Effector CD8-positive, alpha-beta T cell (primary cell): ENCODE data around the gene CTBP2.

Experiments used
- DNase-seq: peaks from one replicate; lab custom pipeline; 2025; lab: John Stamatoyannopoulos, UW

The CTBP2 gene

GRCh38 chr10:125010362-125010761, 150.0 kb downstream of the CTBP2 start:
- DNase-seq, result no peak

- DNase-seq, result no peak
Measured at GRCh38 chr10:125009661-125010161, 150.7 kb downstream of the CTBP2 start.

- DNase-seq, result no peak
Measured at GRCh38 chr10:125008689-125009638, 151.4 kb downstream of the CTBP2 start.

- DNase-seq, result no peak
Measured at GRCh38 chr10:125007436-125007835, 152.9 kb downstream of the CTBP2 start.

- no peak for DNase-seq
Measured at GRCh38 chr10:125006921-125007426, 153.4 kb downstream of the CTBP2 start.

GRCh38 chr10:125006188-125006680, 154.1 kb downstream of the CTBP2 start:
- DNase-seq, result no peak

GRCh38 chr10:125005312-125006187, 154.8 kb downstream of the CTBP2 start:
- DNase-seq, result no peak

GRCh38 chr10:125004571-125005311, 155.6 kb downstream of the CTBP2 start:
- DNase-seq, result no peak

GRCh38 chr10:125003901-125004467, 156.4 kb downstream of the CTBP2 start:
- DNase-seq, result no peak

GRCh38 chr10:125003146-125003900, 157.0 kb downstream of the CTBP2 start:
- DNase-seq, result no peak

- DNase-seq, result no peak
Measured at GRCh38 chr10:125002423-125003145, 157.8 kb downstream of the CTBP2 start.

GRCh38 chr10:125002047-125002422, 158.3 kb downstream of the CTBP2 start:
- no peak for DNase-seq

- DNase-seq, result no peak
Measured at GRCh38 chr10:125001313-125002046, 158.9 kb downstream of the CTBP2 start.

GRCh38 chr10:125000366-125001312, 159.7 kb downstream of the CTBP2 start:
- DNase-seq, result no peak

GRCh38 chr10:124999433-125000365, 160.7 kb downstream of the CTBP2 start:
- DNase-seq, result no peak

- DNase-seq, result no peak
Measured at GRCh38 chr10:124998624-124999291, 161.6 kb downstream of the CTBP2 start.
